ENCODE measurements around the gene MPRIP.

MPRIP gene

DNA sequence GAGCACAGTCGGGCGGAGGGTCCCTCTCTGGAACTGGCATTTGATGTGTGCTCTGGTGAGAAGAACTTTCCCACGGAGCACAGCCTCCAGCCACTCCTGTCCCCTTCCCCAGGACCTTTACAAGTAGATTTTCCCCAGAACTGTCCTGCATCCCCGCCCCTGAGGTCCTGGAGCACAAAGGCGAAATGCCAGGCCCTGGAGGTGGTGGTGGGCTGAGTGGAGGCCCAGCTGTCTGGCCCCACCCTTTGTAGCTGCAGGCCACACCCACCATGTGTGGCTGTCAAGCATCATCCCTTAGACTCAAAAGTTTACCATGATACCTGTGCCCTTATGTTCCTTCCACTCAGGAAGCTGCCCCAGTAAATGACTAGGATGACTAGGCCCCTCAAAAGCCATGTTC is 126.1 kb downstream of the MPRIP start:
- DNase-seq (ENCODE audit: low read depth, low spot score): no peak
- no peak overlapping the region for H3K4me3 ChIP-seq (ENCODE audit: low read depth, low read length)
- TF ChIP-seq, protein P1, sequence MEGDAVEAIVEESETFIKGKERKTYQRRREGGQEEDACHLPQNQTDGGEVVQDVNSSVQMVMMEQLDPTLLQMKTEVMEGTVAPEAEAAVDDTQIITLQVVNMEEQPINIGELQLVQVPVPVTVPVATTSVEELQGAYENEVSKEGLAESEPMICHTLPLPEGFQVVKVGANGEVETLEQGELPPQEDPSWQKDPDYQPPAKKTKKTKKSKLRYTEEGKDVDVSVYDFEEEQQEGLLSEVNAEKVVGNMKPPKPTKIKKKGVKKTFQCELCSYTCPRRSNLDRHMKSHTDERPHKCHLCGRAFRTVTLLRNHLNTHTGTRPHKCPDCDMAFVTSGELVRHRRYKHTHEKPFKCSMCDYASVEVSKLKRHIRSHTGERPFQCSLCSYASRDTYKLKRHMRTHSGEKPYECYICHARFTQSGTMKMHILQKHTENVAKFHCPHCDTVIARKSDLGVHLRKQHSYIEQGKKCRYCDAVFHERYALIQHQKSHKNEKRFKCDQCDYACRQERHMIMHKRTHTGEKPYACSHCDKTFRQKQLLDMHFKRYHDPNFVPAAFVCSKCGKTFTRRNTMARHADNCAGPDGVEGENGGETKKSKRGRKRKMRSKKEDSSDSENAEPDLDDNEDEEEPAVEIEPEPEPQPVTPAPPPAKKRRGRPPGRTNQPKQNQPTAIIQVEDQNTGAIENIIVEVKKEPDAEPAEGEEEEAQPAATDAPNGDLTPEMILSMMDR (IDR thresholded peaks at IDR 0.05; ENCODE audit: low read depth, low read length): no peak
- in situ Hi-C loops (cut with HindIII; ENCODE audit: low sequenced_read_pairs): no loop called here

DNA sequence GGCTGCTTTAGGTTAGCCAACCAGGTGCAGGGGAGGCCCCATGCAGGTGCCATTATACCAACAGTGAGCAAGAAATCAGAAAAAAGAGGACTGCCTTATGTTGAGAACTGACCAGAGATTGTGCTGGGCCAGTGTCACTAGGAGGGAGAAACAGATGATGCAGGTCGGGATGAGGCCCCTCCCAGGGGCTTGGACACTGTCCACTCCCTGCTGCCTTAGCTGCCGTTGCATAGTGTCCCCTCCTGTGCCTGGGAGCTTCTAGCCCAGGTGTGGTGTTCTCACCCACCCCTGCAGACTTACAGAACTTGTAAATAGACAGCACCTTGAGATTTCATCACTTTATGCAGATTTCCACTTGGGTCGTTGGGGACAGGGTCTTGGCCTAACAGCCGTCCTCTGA is 127.1 kb downstream of the MPRIP start:
- no peak overlapping the region for H3K4me3 ChIP-seq (ENCODE audit: low read depth, low read length)
- TF ChIP-seq, protein P1 (IDR thresholded peaks at IDR 0.05; ENCODE audit: low read depth, low read length): no peak
- no peak for DNase-seq (ENCODE audit: low read depth, low spot score)
- in situ Hi-C loops (cut with HindIII; ENCODE audit: low sequenced_read_pairs): no loop called here

DNA sequence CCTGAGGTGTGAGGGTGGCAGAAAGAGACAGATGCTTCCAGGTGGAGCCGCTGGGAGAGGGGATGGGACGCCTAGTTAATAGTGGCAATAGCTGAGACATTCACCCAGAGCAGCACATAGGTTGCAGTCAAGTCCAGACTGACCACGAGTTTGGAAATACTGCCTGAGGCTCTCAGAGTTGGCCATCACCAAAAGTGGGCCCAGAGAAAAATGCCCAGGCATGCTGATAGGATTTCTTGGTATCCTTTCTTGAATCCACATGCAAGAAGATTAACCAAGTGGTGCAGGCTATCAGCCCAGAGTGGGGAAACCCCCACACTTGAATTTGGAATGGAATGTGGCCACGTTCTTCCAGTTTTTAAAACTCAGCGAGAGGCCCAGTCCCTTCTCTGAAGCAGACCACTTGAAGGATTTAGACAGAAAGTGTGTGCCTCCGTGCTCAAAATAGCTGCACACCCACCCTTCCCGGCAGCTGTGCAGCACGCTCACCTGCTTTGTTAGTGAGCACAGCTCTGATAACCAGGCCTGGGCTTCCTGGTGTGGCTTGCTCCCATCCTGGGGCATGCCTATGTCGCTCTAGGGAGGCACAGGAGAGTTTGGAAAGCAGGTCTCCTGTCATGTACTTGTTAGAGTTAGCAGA is 128.2 kb downstream of the MPRIP start:
- H3K4me3 ChIP-seq (ENCODE audit: low read depth, low read length): no peak overlapping the region
- TF ChIP-seq, protein P1 (IDR thresholded peaks at IDR 0.05; ENCODE audit: low read depth, low read length): no peak

DNA sequence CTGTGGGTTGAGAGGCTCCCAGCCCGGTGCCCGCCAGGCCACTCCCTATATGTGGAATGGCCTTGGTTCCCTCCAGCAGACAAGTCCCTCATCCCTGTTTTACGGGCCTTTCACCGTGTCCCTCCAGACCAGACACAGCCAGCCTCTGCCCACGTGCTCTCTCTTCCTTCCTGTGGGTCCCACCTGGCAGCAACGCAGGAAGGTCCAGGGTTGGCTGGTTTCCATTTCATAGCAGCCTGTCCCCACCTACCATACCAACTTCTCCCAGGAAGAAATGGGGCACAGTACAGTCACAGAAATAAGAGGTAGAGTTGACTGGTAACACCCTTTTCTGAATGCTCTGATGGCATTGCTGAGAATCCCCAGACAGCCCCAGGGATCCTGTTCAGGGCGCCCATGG is 128.9 kb downstream of the MPRIP start:
- in situ Hi-C loops (cut with HindIII; ENCODE audit: low sequenced_read_pairs): no loop called here
- no peak for DNase-seq (ENCODE audit: low read depth, low spot score)
- H3K4me3 ChIP-seq (ENCODE audit: low read depth, low read length): no peak overlapping the region
- TF ChIP-seq, protein P1 (IDR thresholded peaks at IDR 0.05; ENCODE audit: low read depth, low read length): no peak

More for the DNA sequence above, 128.2 kb downstream of the MPRIP start:
- no peak for DNase-seq (ENCODE audit: low read depth, low spot score)
- in situ Hi-C loops (cut with HindIII; ENCODE audit: low sequenced_read_pairs): no loop called here

DNA sequence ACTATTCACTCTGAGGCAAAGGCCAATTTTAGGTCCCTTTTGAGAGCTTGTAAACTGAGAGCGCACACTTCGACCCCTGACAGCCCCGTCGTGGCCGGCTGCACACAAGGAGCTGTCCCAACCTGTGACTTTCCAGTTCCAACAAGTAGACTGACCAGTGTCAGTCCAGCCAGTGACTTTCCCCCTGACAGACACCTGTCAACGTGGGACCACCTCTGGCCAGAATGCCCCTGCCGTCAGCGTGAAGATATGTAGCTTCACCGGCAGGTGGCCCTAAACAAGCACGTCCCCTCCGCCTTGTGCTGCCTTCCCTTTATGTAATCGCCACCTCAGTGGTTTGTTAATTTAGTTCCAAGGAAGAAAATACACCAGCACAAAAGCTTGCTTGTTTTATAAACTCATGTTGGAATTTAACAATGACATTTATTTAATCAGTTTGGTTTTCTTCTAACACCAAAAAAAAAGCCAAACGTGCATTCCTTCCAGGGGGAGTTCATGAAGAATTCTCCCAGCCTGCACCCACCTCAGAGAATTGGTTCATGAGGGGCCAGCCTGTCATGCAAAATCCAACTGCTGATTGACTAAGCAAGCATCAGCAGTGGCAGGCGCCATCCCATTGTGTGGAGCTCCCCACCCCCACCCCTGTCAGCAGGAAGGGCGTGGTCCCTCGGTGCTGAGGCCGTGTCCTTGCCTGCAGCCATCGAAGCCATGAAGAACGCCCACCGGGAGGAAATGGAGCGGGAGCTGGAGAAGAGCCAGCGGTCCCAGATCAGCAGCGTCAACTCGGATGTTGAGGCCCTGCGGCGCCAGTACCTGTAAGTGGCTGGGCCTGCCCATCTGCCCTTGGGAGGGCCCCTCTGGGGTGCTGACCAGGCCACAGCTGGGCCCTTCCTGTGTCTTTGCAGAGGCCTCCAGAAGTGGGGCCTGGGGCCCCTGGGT is 130.0 kb downstream of the MPRIP start:
- in situ Hi-C loops (cut with HindIII; ENCODE audit: low sequenced_read_pairs): no loop called here
- H3K4me3 ChIP-seq (ENCODE audit: low read depth, low read length): no peak overlapping the region
- TF ChIP-seq, protein P1 (IDR thresholded peaks at IDR 0.05; ENCODE audit: low read depth, low read length): no peak
- no peak for DNase-seq (ENCODE audit: low read depth, low spot score)

DNA sequence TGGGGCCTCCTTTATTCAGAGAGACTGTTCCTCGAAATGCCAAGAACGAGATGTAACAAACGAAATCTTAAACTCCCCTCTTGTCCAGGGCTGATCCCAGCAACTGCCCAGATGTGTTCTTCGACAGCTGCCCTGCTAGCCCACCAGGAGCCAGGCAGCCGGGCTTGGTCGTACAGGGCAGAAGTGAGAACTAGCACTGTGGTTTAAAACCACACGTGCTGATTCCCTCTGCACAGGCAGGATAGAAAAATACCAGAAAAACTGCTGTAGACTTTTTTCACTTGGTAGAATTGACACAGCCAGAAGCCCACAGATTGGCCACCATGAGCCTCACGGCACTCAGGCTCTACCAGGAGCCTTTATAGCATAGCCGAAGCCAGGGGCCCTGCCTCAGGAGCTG is 130.7 kb downstream of the MPRIP start:
- in situ Hi-C loops (cut with HindIII; ENCODE audit: low sequenced_read_pairs): no loop called here
- TF ChIP-seq, protein P1 (IDR thresholded peaks at IDR 0.05; ENCODE audit: low read depth, low read length): no peak
- no peak for DNase-seq (ENCODE audit: low read depth, low spot score)
- H3K4me3 ChIP-seq (ENCODE audit: low read depth, low read length): no peak overlapping the region

All from astrocyte of the spinal cord (primary cell).